HG02870 (cell line): Measurements from ENCODE around the gene ANXA2.
"Not testable (repeated sequence)": the region's sequence is repeated elsewhere in the genome, so short reads cannot be mapped to it uniquely, and the experiment has no call there.

Experiments
- ATAC-seq: cut with Tn5 transposase; IDR thresholded peaks from one replicate; pipeline ENCODE4 v1.9.1; 2021; ENCODE audit warnings: mild to moderate bottlenecking, moderate library complexity; ENCODE audit not compliant: unreplicated experiment

The ANXA2 gene

GRCh38 chr15:60397772-60398445 lies at the start of gene ANXA2:
ANXA2 (minus strand) TSS chr15:60397986; CDS start chr15:60386075, 11,911 bp downstream.
- peak; percentile 63 for ATAC-seq

- no peak for ATAC-seq
Measured at GRCh38 chr15:60444289-60444912, 46.6 kb upstream of the ANXA2 start.

- no peak for ATAC-seq
Measured at GRCh38 chr15:60442763-60443162, 45.0 kb upstream of the ANXA2 start.

GRCh38 chr15:60442031-60442650 lies 44.4 kb upstream of the ANXA2 start:
- no peak for ATAC-seq

GRCh38 chr15:60441331-60441730 lies 43.5 kb upstream of the ANXA2 start:
- ATAC-seq, result no peak

GRCh38 chr15:60438646-60439045 lies 40.9 kb upstream of the ANXA2 start:
- ATAC-seq, result no peak

GRCh38 chr15:60428935-60429334 lies 31.1 kb upstream of the ANXA2 start:
- no peak for ATAC-seq

GRCh38 chr15:60426870-60427508 lies 29.2 kb upstream of the ANXA2 start:
- ATAC-seq, result no peak

GRCh38 chr15:60425461-60425860 lies 27.7 kb upstream of the ANXA2 start:
- ATAC-seq, result no peak

GRCh38 chr15:60424006-60424405 lies 26.2 kb upstream of the ANXA2 start:
- no peak for ATAC-seq

- ATAC-seq, result no peak
Measured at GRCh38 chr15:60423537-60423936, 25.8 kb upstream of the ANXA2 start.

- ATAC-seq, result no peak
Measured at GRCh38 chr15:60421544-60421943, 23.8 kb upstream of the ANXA2 start.

- no peak for ATAC-seq
Measured at GRCh38 chr15:60420203-60420716, 22.5 kb upstream of the ANXA2 start.

GRCh38 chr15:60419753-60420152 lies 22.0 kb upstream of the ANXA2 start:
- no peak for ATAC-seq

- ATAC-seq, result no peak
Measured at GRCh38 chr15:60418096-60418495, 20.3 kb upstream of the ANXA2 start.

GRCh38 chr15:60417112-60417511 lies 19.3 kb upstream of the ANXA2 start:
- no peak for ATAC-seq

- no peak for ATAC-seq
Measured at GRCh38 chr15:60416484-60416883, 18.7 kb upstream of the ANXA2 start.

GRCh38 chr15:60414016-60414682 lies 16.4 kb upstream of the ANXA2 start:
- no peak for ATAC-seq

- ATAC-seq, result no peak
Measured at GRCh38 chr15:60413231-60413824, 15.5 kb upstream of the ANXA2 start.

- not testable (repeated sequence) for ATAC-seq
Measured at GRCh38 chr15:60412807-60413206, 15.0 kb upstream of the ANXA2 start.
